ENCODE results near the gene MTM1. TPM values are rescaled to one million over a fixed set of nuclear protein-coding genes. Genes with fewer than 3 reads are reported as not detected.

MTM1 gene
- 10 to 100 TPM; 11.4 to 15.1 (median 12.7) TPM for polyA plus RNA-seq (ENCODE audit: insufficient read length in 3 of 3)
- long read RNA-seq, donor 1, partial matches to known transcripts, result 0 of 1 reads
- long read RNA-seq, donor 1, other reads (novel, unspliced or antisense), result 0 of 1 reads
- long read RNA-seq, donor 2, partial matches to known transcripts, result 0 of 2 reads
- long read RNA-seq, donor 2, other reads (novel, unspliced or antisense), result 0 of 2 reads
- long read RNA-seq, donor 3, partial matches to known transcripts, result 0 of 2 reads
- long read RNA-seq, donor 3, other reads (novel, unspliced or antisense), result 0 of 2 reads
- long read RNA-seq, donor 4, result 0 reads
- long read RNA-seq, donor 5, result 0 reads
- long read RNA-seq, donor 6, partial matches to known transcripts, result 0 of 2 reads
- long read RNA-seq, donor 6, other reads (novel, unspliced or antisense), result 0 of 2 reads
- long read RNA-seq, donor 7, result 0 reads
- long read RNA-seq, donor 8, partial matches to known transcripts, result 0 of 1 reads
- long read RNA-seq, donor 8, other reads (novel, unspliced or antisense), result 0 of 1 reads
- long read RNA-seq, donor 9, partial matches to known transcripts, result 0 of 2 reads
- long read RNA-seq, donor 9, other reads (novel, unspliced or antisense), result 0 of 2 reads
- long read RNA-seq, donor 10, partial matches to known transcripts, result 0 of 1 reads
- long read RNA-seq, donor 10, other reads (novel, unspliced or antisense), result 0 of 1 reads
- long read RNA-seq, donor 11, result 0 reads
- long read RNA-seq, donor 12, result 0 reads
- long read RNA-seq, donor 13, partial matches to known transcripts, result 0 of 2 reads
- long read RNA-seq, donor 13, other reads (novel, unspliced or antisense), result 0 of 2 reads
- long read RNA-seq, donor 14, partial matches to known transcripts, result 0 of 2 reads
- long read RNA-seq, donor 14, other reads (novel, unspliced or antisense), result 0 of 2 reads
- long read RNA-seq, donor 15, result 0 reads
- long read RNA-seq, donor 16, partial matches to known transcripts, result 0 of 6 reads
- long read RNA-seq, donor 16, other reads (novel, unspliced or antisense), result 0 of 6 reads

DNA sequence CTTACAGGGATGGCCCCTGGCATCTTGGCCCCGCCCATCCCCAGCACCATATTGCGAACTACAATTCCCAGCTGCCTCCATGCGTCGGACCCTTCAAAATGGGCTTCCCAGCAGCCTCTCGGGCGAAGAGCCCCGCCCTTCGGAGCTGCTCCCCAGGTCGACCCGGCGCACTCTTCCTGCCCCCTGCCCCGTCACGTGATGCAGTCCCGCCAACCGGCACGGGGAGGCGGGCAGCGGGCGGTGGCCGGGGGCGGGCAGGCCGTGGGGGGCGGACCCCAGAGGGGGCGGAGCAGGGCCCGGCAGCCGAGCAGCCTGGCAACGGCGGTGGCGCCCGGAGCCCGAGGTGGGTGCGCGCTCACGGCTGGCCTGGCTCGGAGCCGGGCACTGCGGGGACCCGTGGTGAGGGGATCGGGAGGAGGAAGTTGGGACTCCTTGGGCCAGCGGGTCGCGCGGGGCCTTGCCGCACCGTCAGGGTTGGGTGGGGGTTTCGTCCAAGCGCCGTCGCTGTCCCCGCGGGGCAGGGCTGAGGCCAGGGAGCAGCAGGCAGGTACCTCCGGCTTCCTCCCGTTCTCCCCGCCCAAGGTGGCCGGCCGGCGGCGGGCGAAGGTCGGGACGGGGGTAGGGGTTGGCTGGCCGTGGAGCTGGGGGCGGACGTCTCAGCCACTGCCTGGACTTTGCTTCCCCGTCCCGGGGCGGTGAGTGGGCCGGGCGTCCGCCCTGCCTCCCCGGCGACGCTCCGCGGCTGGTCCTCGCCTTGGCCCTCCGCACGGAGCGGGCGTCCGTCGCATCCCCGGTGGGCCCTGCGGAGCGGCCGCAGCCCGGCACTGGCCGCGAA is at the start of gene MTM1:
MTM1 (plus strand) TSS at position 302 of the 835 bp plus-strand sequence. CDS start 23,994 bp downstream, outside the sequence.
- DNase-seq (ENCODE audit: extremely low read depth in 1 of 11, low read depth in 9 of 11, low spot score in 4 of 11), result peak; percentile 69 to 92 (median 85)

GRCh38 chrX:150522494-150522893 is 45.9 kb upstream of the MTM1 start:
- DNase-seq (ENCODE audit: extremely low read depth in 1 of 11, low read depth in 9 of 11, low spot score in 4 of 11), result no peak

DNA sequence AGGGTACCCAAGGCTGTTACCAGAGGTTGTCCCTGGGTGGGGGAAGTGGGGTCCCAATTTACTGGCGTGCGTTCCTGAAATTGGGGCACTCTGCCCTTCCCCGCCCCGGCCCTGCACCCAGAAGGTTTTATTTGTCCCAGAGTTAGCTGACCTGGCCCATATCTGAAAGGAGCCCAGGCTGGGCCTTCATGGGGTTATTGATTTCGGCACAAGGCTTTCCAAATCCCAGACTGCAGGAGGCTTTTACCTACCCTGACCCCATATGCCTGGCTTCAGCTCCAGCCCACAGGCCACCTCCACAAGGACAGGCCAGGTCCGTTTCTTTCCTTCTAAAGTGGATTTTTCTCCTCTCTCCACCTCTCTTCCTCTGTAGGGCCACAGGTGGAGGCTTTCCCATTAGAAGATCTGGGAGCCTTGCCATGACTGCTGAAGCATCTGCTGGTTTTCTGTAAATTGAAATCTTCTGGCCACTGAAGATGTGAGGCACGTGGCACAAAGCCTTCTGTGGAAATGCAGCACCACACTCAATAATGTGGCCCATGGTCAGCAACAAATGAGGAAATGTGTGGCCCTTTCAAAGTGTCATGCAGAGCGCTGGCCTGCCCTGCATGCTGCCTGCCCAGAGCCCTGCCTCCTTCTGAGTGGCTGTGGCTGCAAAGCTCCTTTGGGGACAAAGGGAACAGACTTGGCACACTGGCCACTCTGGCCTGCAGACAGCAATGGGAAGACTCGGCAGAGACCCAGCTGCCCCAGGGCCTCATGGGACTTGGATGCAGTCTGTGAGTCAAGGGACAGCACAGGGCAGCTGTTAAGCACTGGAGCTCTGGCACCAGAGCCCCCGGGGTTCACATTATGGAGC is 43.1 kb upstream of the MTM1 start:
- no peak for DNase-seq (ENCODE audit: extremely low read depth in 1 of 11, low read depth in 9 of 11, low spot score in 4 of 11)

DNA sequence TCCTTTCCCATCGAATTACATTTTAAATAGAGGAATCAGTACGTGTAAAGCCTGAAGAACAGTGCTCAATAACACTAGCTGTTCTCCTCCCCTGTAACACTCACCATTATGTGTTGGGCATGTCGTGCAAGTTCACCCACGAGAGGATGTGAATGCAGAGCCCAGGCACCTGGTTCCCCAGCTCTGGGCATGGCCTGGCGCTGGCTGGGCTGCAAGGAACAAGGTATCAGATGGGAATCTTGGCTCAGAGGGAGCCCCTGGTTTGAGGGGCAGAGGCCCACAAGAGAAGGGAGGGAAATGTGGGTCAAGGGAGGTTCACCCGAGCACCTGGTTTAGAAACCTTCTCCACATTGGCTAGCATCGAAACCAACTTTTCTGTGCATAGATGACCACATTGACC is 41.7 kb upstream of the MTM1 start:
- DNase-seq (ENCODE audit: extremely low read depth in 1 of 11, low read depth in 9 of 11, low spot score in 4 of 11), result no peak

- DNase-seq (ENCODE audit: extremely low read depth in 1 of 11, low read depth in 9 of 11, low spot score in 4 of 11), result no peak
These were observed 41.3 kb upstream of the MTM1 start for GRCh38 chrX:150527108-150527507.

GRCh38 chrX:150529587-150529986 is 38.8 kb upstream of the MTM1 start:
- DNase-seq (ENCODE audit: extremely low read depth in 1 of 11, low read depth in 9 of 11, low spot score in 4 of 11), result no peak

DNA sequence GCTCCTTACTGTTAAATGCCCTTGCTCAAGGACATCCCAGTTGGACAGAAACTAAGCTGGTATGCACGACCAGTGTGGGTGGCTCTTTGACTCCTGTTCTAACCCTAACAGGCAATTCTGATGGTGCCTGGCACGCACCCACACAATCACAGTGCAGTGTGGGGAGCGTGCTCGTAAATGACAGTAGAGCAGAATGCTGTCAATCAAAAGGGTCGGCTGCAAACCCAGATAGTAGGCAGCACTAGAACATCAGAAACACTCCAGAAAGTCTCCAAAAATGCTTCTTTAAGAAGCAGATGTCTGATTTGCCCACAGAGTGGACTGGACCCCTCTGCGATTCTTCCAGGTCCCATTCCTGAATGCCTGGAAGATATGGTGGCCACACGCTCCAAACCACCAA is 37.6 kb upstream of the MTM1 start:
- no peak for DNase-seq (ENCODE audit: extremely low read depth in 1 of 11, low read depth in 9 of 11, low spot score in 4 of 11)

DNA sequence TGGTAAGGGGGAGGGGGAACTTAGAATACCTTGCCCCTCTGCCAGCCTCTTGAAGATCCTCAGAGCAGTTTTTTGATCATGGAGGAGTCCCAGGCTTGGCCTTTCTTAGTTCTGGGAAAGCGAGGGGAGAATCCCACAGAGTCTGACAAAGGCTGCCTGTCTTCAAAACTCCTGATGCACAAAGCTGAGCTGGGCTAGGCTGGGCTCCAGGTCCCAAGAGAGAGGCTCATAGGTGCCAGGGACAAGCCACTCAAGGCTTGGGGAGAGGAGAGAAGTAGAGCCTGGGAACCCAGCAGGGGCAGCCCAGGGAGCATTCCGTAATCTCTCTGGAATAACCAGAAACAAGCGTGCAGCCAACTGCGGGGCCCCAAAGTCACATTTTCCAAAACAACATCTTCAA is 37.0 kb upstream of the MTM1 start:
- DNase-seq (ENCODE audit: extremely low read depth in 1 of 11, low read depth in 9 of 11, low spot score in 4 of 11), result no peak

- no peak for DNase-seq (ENCODE audit: extremely low read depth in 1 of 11, low read depth in 9 of 11, low spot score in 4 of 11)
These were observed 34.6 kb upstream of the MTM1 start for GRCh38 chrX:150533863-150534262.

GRCh38 chrX:150536455-150537116 is 31.8 kb upstream of the MTM1 start:
- no peak for DNase-seq (ENCODE audit: extremely low read depth in 1 of 11, low read depth in 9 of 11, low spot score in 4 of 11)

DNA sequence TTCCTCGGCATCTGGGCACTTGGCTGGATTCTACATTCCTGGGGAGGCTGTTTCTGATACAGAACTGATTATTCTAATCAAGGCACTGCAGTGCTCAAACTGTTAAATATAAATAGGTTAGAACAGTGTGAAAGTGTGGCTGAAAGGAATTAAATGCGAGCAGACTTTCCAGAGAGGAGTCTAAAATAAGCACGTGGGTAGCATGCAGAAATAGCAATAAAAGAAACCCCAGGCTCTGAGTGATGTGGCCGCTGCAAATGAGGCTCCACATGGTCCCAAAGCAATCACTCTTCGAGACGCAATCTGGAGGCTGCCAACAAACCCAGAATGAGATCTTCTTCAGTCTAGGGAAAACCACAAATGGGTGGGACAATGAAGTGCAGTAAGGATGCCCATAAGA is 30.6 kb upstream of the MTM1 start:
- no peak for DNase-seq (ENCODE audit: extremely low read depth in 1 of 11, low read depth in 9 of 11, low spot score in 4 of 11)

DNA sequence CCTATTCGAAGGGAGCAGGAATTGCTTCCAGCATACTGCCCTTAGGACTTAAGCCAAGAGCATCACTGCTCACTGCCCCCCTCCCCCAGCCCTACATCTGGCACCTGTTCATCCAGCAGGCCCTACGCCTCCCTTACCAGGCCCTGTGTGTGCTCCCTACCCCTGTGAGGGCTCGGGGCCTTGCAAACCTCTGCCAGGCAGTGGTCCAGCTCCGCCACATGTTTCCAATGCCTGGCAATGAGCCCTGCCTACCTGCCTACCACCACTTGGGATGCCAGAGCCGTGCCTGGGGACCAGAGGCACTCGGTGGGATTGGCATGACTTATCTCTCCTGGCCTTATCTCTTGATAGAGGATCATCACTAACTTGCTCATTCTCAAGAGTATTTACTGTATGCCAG is 27.5 kb upstream of the MTM1 start:
- DNase-seq (ENCODE audit: extremely low read depth in 1 of 11, low read depth in 9 of 11, low spot score in 4 of 11), result no peak

DNA sequence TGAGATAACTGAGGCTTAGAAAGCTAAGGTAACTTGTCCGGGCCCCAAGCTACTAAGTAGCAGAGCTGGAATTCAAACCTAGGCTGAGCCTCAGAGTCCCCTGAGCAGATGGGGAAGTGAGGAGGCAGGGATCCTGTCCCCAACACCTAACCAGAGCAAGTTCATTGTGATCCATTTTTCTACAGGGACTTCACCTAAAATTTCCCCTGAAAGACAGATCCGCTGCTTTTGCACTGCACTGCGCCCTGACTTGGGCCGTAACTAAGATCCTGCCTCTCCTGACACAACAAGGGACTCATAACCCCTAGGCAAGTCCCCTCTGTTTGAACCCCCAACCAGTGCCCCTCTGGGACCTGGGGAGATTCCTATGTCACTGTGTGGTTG is 25.6 kb upstream of the MTM1 start:
- DNase-seq (ENCODE audit: extremely low read depth in 1 of 11, low read depth in 9 of 11, low spot score in 4 of 11), result no peak

DNA sequence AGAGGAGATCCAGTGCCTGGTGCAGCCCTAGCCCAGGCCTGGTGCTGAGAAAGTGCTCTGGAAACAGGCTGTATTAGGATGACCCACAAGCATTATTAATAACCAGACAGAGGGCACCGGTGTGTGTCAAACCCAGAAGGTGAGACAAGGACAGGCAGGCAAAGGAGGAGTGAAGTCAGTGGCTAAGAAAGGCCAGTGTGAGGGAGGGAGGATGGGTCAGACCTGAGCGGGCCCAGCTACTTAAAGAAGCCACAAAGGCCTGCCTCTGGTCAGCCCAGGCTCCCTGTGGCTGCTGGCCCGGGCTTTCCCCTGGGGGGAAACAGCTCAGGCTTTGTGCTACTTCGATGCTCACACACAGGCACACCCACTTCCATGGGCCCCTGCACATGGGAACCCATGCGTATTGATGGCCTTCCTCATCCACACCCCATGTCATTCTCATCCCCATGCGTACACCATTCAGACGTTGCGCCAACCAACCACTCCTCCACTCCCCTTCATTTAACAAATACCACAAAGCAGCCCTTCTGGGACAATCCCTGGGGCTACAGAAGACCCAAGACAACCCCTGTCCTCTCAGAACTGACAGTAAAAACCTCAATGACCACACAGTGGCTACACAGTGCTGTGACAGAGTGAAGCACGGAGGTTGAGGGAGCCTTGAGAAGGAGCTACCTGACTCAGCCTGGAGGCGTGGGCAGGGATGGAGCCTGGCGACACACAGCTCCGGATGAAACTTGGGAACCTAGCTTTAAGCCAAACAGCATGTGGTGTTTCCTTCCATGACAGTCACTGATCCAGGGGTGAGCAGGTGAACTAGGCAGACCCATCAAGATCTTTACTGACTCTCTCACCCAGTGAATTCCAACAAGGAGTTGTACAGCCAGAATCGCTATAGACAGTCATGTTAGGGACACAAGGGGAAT is 24.9 kb upstream of the MTM1 start:
- DNase-seq (ENCODE audit: extremely low read depth in 1 of 11, low read depth in 9 of 11, low spot score in 4 of 11), result no peak

- no peak for DNase-seq (ENCODE audit: extremely low read depth in 1 of 11, low read depth in 9 of 11, low spot score in 4 of 11)
These were observed 24.1 kb upstream of the MTM1 start for GRCh38 chrX:150544222-150544787.
